GM19240 (cell line): Measurements from ENCODE around the gene ADRB2.
"Not testable (repeated sequence)": the region's sequence is repeated elsewhere in the genome, so short reads cannot be mapped to it uniquely, and the experiment has no call there.

ENCODE experiments used
- DNase-seq: peaks from one replicate; pipeline ENCODE4 v3.0.0; 2011; ENCODE audit warnings: low spot score; ENCODE audit not compliant: insufficient read length

ADRB2 gene

DNA sequence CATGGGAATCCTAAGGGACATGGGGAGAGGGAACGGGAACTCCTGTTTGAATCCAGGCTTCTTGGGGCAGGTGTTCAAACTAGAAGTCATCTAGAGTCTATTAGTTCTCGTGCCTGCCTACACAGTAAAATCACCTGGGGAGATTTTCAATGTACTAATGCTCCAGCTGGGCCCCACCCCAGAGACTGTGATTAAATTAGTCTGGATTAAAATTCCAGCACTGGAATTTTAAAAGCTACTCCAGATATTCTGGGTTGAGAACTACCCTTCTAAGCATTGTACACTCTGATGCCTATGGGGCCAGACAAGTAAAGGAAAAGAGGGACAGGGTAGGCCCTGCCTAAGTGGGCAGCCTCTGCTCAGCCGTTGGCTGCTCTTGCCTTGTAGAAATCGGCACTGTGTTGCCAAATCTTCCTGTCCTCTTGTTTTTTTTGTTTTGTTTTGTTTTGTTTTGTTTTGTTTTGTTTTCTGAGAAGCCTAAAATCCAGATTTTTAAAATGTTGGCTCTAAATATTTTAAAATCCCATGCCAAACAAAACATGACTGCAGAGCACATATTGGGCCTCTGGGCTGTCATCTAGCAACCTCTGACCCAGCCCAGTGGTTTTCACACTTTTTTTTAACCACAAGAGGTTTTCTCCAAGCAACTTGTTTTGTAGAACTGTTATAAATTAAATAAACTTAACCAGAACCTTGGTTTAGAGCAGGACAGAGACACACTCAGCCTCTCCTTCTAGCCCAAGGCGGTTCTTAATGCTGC, 29.0 kb downstream of the ADRB2 start:
- no peak for DNase-seq

GRCh38 chr5:148856009-148856367, 29.6 kb downstream of the ADRB2 start:
- DNase-seq: no peak

GRCh38 chr5:148856424-148856823, 30.0 kb downstream of the ADRB2 start:
- no peak for DNase-seq

DNA sequence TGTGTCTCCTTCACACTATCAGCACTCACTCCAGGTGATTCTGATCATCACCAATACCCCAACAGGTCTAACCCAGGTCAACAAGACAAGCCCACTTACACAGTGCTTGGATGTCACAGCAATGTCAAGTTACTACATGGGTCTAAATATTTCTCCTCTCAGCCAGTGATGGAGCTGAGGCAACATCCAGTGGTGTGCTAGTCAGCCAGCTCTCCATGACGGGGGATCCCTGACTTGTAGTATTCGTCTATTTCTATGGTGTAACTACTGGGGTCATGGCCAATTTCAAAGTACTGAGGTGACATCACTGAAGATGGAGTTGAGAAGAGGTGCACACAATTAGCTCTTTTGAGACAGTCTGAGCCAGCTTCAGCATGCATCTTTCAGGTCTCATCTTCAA, 31.1 kb downstream of the ADRB2 start:
- no peak for DNase-seq

DNA sequence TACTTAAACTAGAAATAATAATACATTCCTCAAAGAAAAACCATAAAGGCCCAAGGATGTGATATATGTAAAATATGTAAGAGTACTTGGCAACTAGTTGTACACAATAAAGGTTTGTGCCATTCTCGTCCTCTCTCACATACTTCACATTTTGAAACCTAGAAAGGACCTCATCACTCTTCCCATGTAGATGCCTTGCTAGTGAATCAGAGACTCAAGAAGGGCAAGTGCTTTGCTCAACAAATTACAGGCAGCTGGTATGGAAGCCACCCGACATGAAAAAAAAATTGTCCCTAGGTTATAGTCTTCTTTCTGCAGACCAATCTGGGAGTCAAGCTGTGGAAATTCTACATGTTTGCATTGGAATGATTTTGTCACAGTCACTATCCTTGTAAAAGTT, 31.7 kb downstream of the ADRB2 start:
- DNase-seq: no peak

DNA sequence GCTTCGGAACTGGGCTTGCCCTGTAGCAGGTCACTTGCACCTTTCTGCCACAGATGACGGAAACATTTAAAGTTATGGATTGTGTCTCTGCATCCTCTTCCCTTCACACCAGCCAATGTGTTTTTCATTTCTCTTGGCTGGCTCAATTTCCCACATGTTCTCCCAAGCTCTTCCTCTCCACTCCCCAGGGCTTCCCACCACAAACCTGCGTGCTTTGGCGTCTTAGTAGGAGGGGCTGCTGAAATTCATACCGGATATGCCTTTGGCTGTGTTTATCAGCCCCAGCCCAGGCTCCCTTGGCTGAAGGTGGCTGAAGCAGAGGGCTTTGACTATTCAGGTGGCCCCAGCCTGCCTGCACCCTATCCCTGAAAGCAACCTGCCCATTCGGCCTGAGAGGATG, 32.1 kb downstream of the ADRB2 start:
- no peak for DNase-seq

DNA sequence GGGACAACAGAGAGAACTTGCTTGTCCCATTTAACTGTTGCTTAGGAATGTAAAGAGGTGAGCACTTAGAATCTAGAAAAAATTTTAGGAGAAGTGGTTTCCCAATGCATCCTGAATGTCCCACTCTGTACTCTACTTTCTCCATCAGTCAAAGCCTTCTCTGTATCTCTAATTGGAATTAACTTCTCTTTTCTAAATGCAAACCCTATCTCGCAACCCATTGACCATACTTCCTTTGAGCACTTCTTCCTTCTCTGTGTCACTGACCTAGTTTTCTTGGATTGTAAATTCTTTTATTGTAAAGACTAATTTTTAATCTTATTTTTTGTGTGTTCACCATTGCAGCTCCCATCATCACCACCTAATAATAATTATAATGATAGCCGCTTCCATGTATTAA, 33.3 kb downstream of the ADRB2 start:
- no peak for DNase-seq

DNA sequence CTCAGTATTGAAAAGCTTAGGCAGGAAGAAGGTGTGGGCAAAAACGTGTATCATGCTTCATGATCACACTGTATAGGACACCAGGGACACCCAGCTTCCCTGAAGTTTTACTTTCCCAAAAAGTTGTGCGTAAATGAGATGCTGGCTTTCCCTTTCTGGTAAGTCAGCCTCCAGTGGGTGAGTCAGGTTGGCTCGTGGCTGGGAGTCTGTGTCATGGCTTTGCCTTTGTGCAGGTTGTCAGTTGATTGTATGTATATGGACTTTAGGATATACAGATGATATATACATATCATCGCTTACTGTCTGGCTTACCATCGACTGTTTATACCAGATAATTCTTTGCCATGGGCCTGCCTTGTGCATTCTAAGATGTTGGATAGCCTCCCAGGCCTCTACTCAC, 34.2 kb downstream of the ADRB2 start:
- DNase-seq: no peak

- DNase-seq: no peak
Observed at GRCh38 chr5:148861088-148861487, 34.7 kb downstream of the ADRB2 start.

DNA sequence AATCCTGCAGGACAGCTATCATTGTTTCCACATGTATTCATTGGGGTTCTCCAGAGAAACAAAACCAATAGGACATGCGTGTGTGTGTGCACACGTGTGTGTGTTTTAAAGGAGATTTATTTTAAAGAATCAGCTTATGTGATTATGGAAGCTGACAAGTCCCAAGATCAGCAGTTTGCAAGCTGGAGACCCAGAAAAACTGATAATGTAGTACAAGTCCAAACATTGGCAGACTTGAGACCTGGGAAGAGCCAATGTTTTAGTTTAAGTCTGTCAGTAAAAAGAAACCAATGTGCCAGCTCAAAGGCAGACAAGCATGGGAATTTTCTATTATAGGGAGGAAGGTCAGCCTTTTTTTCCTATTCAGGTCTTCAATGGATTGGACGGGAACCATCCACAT, 35.3 kb downstream of the ADRB2 start:
- no peak for DNase-seq

- no peak for DNase-seq
Observed at GRCh38 chr5:148864113-148864841, 37.9 kb downstream of the ADRB2 start.

GRCh38 chr5:148866024-148866423, 39.6 kb downstream of the ADRB2 start:
- DNase-seq: no peak

GRCh38 chr5:148873120-148873519, 46.7 kb downstream of the ADRB2 start:
- DNase-seq: no peak

GRCh38 chr5:148873690-148874485, 47.5 kb downstream of the ADRB2 start:
- no peak for DNase-seq

DNA sequence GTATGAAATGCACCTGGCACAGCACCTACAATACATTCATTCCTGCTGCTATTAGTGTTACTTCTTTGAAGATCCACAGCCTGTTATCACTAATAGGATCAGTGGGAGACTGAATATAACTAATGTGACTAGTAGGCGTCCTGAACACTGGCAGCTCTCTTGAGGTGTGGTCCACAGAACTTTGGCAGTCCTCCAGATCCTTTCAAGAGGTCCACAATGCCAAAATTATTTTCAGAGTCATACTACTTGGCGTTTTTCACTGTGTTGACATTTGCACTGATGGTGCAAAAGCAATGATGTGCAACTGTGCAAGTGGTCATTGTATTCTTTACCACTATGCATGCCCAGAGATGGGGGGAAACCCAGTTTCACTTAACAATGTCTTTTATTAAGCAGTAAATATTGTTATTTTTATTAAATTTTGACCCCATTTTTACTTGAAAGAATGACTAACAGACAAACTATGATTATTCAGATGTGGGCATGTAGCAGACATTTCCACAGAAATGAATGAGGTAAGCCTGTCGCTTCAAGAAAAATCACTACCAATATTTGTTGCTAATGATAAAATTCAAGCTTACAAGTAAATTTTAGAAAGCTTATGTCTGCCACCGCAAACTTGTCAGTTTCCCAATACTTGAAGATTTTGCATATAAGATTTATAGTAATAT, 48.9 kb downstream of the ADRB2 start:
- DNase-seq: no peak

DNA sequence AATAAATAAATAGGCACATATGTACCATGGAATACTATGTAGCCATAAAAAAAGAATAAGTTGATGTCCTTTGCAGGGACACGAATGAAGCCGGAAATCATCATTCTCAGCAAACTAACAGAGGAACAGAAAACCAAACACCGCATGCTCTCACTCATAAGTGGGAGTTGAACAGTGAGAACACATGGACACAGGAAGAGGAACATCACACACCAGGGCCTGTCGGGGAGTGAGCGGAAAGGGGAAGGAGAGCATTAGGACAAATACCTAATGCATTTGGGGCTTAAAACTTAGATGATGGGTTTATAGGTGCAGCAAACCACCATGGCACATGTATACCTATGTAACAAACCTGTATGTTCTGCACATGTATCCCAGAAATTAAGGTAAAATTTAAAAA, 51.0 kb downstream of the ADRB2 start:
- not testable (repeated sequence) for DNase-seq
